Measurements from ENCODE around the gene DNASE2. TPM values are rescaled to one million over a fixed set of nuclear protein-coding genes. Genes with fewer than 3 reads are reported as not detected.
"Not testable (repeated sequence)": the region's sequence is repeated elsewhere in the genome, so short reads cannot be mapped to it uniquely, and the experiment has no call there.

Gene DNASE2
- total RNA-seq, 1 donor from 2014 or later, result 26.5 TPM

DNA sequence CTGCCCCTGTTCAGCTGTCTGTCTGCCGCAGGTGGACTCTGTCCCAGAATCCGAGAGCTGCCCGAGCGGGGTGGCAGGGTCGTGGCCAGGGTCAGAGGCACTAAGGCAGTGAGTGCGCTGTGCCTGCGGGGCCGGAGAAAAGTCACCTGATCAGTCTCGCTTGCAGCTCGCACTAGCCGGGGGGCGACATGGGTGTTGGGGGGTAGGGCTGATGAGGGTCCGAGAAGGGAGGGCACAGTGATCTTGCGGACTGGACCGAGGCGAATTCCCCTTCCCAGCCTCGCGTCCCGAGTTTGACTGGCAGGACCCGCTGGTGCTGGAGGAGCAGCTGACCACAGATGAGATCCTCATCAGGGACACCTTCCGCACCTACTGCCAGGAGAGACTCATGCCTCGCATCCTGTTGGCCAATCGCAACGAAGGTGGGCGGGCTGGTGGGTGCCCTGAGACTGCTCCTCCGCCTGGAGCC lies 10.3 kb upstream of the DNASE2 start:
- no peak for ATAC-seq (ENCODE audit: low read depth)
- ChIA-PET CTCF (interaction anchor here (1.7 kb wide), 1 partner anchor 125 kb away, joined by 3 read pairs; no protein-coding TSS in a partner anchor), POLR2A (interaction anchor here (0.5 to 2.4 kb wide), 17 partner anchors 8 to 226 kb away, joined by 3 to 58 read pairs (median 7); partner anchors contain the start of genes CALR, DHPS, DNASE2 and FARSA)
- Mint-ChIP-seq H3K36me3 (ENCODE audit: low read depth) (peaks cover 38% of the 10 kb centered on the region), H3K4me1 (peaks cover 21% of the 10 kb centered on the region), H3K27ac (peak overlapping the region; percentile 90), H3K27me3 (no peaks in the 10 kb centered on the region), H3K4me3 (peak overlapping the region; percentile 98), H3K9me3 (no peaks in the 10 kb centered on the region)
- intact Hi-C loops (cut with micrococcal nuclease), result loop anchor here (1.0 to 2.0 kb wide), 6 partner anchors 25 to 203 kb away; partner anchors contain the start of genes CALR, FARSA, GADD45GIP1 and SYCE2
- DNase-seq, result no peak
- no peak for TF ChIP-seq CTCF (IDR thresholded peaks at IDR 0.05)

DNA sequence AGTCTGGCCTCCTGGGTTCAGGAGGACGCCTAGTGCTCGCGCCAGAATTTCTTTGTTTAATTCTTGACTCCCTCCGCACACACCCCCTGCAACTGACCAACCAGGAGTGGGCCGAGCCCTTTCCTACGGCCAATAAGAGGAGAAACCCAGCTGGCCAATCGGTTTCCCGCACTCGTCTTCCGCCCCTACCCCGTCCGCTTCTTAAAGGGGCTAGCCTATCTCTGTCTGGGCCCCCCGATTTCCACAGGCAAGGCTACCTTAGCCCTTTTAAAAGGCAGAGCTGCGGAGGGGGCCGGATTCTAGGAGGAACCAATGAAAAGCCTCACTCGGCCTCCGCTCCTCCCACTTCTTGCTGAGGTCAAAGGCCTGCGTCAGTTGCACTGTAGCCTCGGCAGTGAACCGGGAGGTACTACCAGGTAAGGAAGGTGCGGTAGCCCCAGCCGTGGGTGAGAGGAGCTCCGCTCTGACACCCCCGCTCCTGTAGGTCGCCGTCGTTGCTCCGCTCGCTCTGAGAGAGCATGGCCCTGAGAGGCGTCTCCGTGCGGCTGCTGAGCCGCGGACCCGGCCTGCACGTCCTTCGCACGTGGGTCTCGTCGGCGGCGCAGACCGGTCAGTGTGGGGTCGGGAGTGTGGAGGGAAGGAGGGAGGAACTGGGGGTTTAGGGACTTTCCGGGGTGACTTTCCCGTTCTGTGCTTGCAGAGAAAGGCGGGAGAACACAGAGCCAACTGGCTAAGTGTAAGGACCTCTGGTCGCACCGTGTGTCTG lies 9.7 kb upstream of the DNASE2 start, which contains the start of gene GCDH:
Gene GCDH, plus strand, starts transcription at position 374 of the 766 bp plus-strand sequence. Its CDS starts 145 bp downstream, at position 519.
- peak; percentile 93 for ATAC-seq (ENCODE audit: low read depth)
- intact Hi-C loops (cut with micrococcal nuclease), result loop anchor here (1.0 to 2.0 kb wide), 7 partner anchors 10 to 204 kb away; partner anchors contain the start of genes CALR, DNASE2, FARSA and GADD45GIP1
- TF ChIP-seq CTCF (IDR thresholded peaks at IDR 0.05), result no peak

GRCh38 chr19:12890299-12890786 lies 9.1 kb upstream of the DNASE2 start:
- H3K27me3 Mint-ChIP-seq; DNase-seq; ATAC-seq (ENCODE audit: low read depth); H3K9me3 Mint-ChIP-seq: not testable (repeated sequence)
- Mint-ChIP-seq H3K36me3 (ENCODE audit: low read depth) (peaks cover 31% of the 10 kb centered on the region), H3K27ac (peak overlapping the region; percentile 90), H3K4me3 (peak overlapping the region; percentile 98), H3K4me1 (peaks cover 21% of the 10 kb centered on the region)
- intact Hi-C loops (cut with micrococcal nuclease), result loop anchor here (1.0 to 2.0 kb wide), 3 partner anchors 9 to 204 kb away; partner anchors contain the start of gene DNASE2
- ChIA-PET CTCF (interaction anchor here (0.9 to 1.7 kb wide), 3 partner anchors 23 to 124 kb away, joined by 3 to 5 read pairs (median 3); no protein-coding TSS in a partner anchor), POLR2A (interaction anchor here (0.6 to 2.4 kb wide), 26 partner anchors 9 to 891 kb away, joined by 3 to 58 read pairs (median 6); partner anchors contain the start of genes CALR, DHPS, DNASE2 and FARSA)

More for the DNA sequence above, 9.7 kb upstream of the DNASE2 start, which contains the start of gene GCDH:
- Mint-ChIP-seq H3K27ac (peak within 1 kb of the TSS; percentile 90), H3K36me3 (ENCODE audit: low read depth) (peaks cover 33% of the 10 kb centered on the region), H3K4me1 (peaks cover 21% of the 10 kb centered on the region), H3K27me3 (no peaks in the 10 kb centered on the region), H3K4me3 (peak within 1 kb of the TSS; percentile 98), H3K9me3 (no peaks in the 10 kb centered on the region)
- CTCF ChIA-PET, result interaction anchor here (0.6 to 1.7 kb wide), 4 partner anchors 8 to 125 kb away, joined by 3 to 5 read pairs (median 3); no protein-coding TSS in a partner anchor
- peak; percentile 81 for DNase-seq
- POLR2A ChIA-PET, result interaction anchor here (0.5 to 2.4 kb wide), 29 partner anchors 9 to 1542 kb away, joined by 3 to 58 read pairs (median 5); partner anchors contain the start of genes CALR, DHPS, DNASE2 and FARSA

- ChIA-PET POLR2A (interaction anchor here (0.9 to 1.7 kb wide), 2 partner anchors 46 to 50 kb away, joined by 3 to 4 read pairs; partner anchors contain the start of genes CALR and FARSA), CTCF (interaction anchor here (0.5 to 1.3 kb wide), 2 partner anchors 82 to 89 kb away, joined by 3 read pairs; partner anchors contain the start of gene RNASEH2A)
- H3K4me1 Mint-ChIP-seq, result peaks cover 34% of the 10 kb centered on the region
- H3K27me3 Mint-ChIP-seq, result no peaks in the 10 kb centered on the region
- H3K27ac Mint-ChIP-seq, result no peak overlapping the region
- no peak overlapping the region for H3K4me3 Mint-ChIP-seq
- no peak for ATAC-seq (ENCODE audit: low read depth)
- no peak for TF ChIP-seq CTCF (IDR thresholded peaks at IDR 0.05)
- DNase-seq, result no peak
- no peaks in the 10 kb centered on the region for H3K9me3 Mint-ChIP-seq
- intact Hi-C loops (cut with micrococcal nuclease), result no loop called here
- H3K36me3 Mint-ChIP-seq (ENCODE audit: low read depth), result peaks cover 9% of the 10 kb centered on the region
Measured at GRCh38 chr19:12888006-12888603, 6.9 kb upstream of the DNASE2 start.
